ENCODE data around the gene ALPG.
"Not testable (repeated sequence)": the region's sequence is repeated elsewhere in the genome, so short reads cannot be mapped to it uniquely, and the experiment has no call there.

GRCh38 chr2:232364806-232365594 lies 41.6 kb upstream of the ALPG start:
- not testable (repeated sequence) for TF ChIP-seq POLR2A, CTCF (IDR thresholded peaks at IDR 0.05)
